ENCODE measurements around the gene PTPN2. TPM values are rescaled to one million over a fixed set of nuclear protein-coding genes. Genes with fewer than 3 reads are reported as not detected.

The PTPN2 gene
- total and polyA plus RNA-seq, 12 donors = 13.1 to 60.4 (median 31.2) TPM

DNA sequence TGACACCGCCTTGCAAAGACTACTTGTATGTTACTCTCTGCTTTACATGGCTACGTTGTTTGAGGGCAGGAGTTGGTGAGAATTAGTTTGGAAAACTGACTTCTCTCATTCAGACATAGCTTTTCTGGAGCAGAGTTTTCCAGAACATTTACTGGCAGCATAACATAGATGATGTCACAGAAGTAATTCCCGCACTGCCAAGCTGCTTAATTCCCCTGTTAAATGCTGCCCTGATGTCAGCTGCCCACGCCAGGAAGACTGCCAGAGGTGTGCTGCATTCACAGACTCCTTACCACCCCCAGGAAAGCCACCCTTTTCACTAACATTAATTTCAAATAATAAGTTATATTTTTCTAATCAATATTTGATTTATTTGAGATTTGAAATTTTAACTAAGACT is 24.7 kb upstream of the PTPN2 start:
- WGBS, 4 donors = 76 to 87% (median 85%) methylated on average over 4 of the region's 4 CpGs

DNA sequence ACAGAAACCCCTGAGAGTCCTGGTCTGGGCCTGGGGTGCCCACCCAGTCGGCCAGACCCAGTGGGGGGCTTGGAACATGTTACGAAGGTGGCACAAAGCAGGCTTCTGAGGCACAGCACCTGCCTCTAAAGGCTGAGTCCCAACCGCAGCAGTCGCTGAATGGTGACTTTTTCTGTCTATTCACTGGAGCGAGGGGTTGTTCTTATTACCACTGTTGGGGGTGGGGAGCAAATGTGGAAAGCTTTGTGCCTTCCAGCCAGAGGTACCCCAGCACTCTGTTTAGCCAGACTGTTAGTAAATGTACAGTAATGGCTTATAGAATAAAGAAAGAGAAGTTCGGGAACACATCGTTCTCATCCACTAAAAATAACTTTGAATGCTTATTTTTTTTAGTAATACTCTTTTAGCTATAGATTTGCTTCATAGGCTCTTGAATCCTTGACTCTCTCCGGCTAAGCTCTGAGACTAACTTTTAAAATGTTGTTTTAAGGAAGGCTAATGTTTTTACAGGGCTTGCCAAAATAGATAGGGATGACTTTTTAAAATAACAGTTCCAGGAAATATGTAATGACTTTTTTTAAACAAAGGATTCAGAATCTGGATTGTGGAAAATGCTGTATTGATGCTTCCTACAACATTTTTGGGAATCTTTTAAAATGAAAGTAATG is 23.4 kb upstream of the PTPN2 start:
- Histone ChIP-seq H3K4me1 (replicated peaks in 1 of 2) (peaks cover 0 to 15% of the 10 kb centered on the region in 2 donors), H3K27ac (peak overlapping the region in 2 of 5 donors; percentile 38 to 45), H3K36me3 (replicated peaks in 1 of 2) (no peaks in the 10 kb centered on the region), H3K27me3 (peaks cover 14% of the 10 kb centered on the region), H3K4me3 (no peak overlapping the region), H3K9me3 (replicated peaks in 1 of 3) (no peaks in the 10 kb centered on the region)
- 39 to 50% (median 45%) methylated on average over 6 to 8 of the region's 8 CpGs for WGBS, 4 donors
- intact Hi-C loops (cut with DNase I) = no loop called here
- TF ChIP-seq, protein P1, sequence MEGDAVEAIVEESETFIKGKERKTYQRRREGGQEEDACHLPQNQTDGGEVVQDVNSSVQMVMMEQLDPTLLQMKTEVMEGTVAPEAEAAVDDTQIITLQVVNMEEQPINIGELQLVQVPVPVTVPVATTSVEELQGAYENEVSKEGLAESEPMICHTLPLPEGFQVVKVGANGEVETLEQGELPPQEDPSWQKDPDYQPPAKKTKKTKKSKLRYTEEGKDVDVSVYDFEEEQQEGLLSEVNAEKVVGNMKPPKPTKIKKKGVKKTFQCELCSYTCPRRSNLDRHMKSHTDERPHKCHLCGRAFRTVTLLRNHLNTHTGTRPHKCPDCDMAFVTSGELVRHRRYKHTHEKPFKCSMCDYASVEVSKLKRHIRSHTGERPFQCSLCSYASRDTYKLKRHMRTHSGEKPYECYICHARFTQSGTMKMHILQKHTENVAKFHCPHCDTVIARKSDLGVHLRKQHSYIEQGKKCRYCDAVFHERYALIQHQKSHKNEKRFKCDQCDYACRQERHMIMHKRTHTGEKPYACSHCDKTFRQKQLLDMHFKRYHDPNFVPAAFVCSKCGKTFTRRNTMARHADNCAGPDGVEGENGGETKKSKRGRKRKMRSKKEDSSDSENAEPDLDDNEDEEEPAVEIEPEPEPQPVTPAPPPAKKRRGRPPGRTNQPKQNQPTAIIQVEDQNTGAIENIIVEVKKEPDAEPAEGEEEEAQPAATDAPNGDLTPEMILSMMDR (IDR thresholded peaks at IDR 0.05) = no peak
- no peak for DNase-seq

More for the DNA sequence above, 24.7 kb upstream of the PTPN2 start:
- Histone ChIP-seq H3K4me1 (replicated peaks in 1 of 2) (peaks cover 0 to 14% of the 10 kb centered on the region in 2 donors), H3K9me3 (replicated peaks in 1 of 3) (no peaks in the 10 kb centered on the region), H3K36me3 (replicated peaks in 1 of 2) (no peaks in the 10 kb centered on the region), H3K4me3 (no peak overlapping the region), H3K27me3 (peaks cover 14% of the 10 kb centered on the region), H3K27ac (no peak overlapping the region)
- no peak for TF ChIP-seq POLR2A (IDR thresholded peaks at IDR 0.05)
- TF ChIP-seq, protein P1 (IDR thresholded peaks at IDR 0.05) = no peak
- intact Hi-C loops (cut with DNase I) = no loop called here
- DNase-seq = no peak

DNA sequence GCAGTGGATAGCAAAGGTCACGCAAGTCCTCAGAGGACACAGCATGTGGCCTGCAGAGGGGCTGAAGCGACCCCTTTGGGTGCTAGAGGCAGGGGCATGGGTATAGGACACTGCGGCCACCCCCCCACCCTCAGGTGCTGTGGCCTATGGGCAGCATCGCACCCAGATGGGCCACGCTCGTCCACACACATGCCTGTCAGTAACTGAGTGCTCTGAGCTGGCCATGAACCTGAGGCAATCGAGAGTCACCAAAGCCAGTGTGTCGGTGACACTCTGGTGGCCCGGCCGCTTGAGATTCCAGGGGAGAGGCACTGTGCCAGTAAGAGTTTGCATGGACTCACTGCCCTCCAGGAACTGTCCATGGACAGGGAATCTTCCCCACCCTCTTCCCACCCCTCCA is 22.7 kb upstream of the PTPN2 start:
- DNase-seq = no peak
- Histone ChIP-seq H3K4me1 (replicated peaks in 1 of 2) (peaks cover 0 to 15% of the 10 kb centered on the region in 2 donors), H3K9me3 (replicated peaks in 1 of 3) (no peaks in the 10 kb centered on the region), H3K36me3 (replicated peaks in 1 of 2) (no peaks in the 10 kb centered on the region), H3K27ac (peak overlapping the region in 2 of 5 donors; percentile 7 to 45), H3K27me3 (peaks cover 9% of the 10 kb centered on the region), H3K4me3 (no peak overlapping the region)
- WGBS, 4 donors = 74 to 82% (median 78%) methylated on average over 10 of the region's 10 CpGs
- no peak for TF ChIP-seq POLR2A (IDR thresholded peaks at IDR 0.05)
- TF ChIP-seq, protein P1 (IDR thresholded peaks at IDR 0.05) = no peak
- intact Hi-C loops (cut with DNase I) = no loop called here

GRCh38 chr18:12906119-12906518 is 22.1 kb upstream of the PTPN2 start:
- no peak for TF ChIP-seq POLR2A (IDR thresholded peaks at IDR 0.05)
- TF ChIP-seq, protein P1 (IDR thresholded peaks at IDR 0.05) = no peak
- no peaks in the 10 kb centered on the region for H3K36me3 ChIP-seq (replicated peaks in 1 of 2)
- H3K9me3 ChIP-seq (replicated peaks in 1 of 3) = no peaks in the 10 kb centered on the region
- no peak for DNase-seq
- H3K27ac ChIP-seq = no peak overlapping the region
- intact Hi-C loops (cut with DNase I) = no loop called here
- 87 to 95% (median 91%) methylated on average over 4 of the region's 4 CpGs for WGBS, 4 donors
- peaks cover 3% of the 10 kb centered on the region for H3K27me3 ChIP-seq
- peaks cover 0 to 12% of the 10 kb centered on the region in 2 donors for H3K4me1 ChIP-seq (replicated peaks in 1 of 2)
- no peak overlapping the region for H3K4me3 ChIP-seq
